ENCODE measurements around the gene CHST12. TPM values are rescaled to one million over a fixed set of nuclear protein-coding genes. Genes with fewer than 3 reads are reported as not detected.
A peak's percentile ranks its signal among the peaks of the same experiment; 100 is the strongest.

The CHST12 gene
- total and polyA plus RNA-seq, 3 experiments from 2014 or later = 7.7 to 63.0 (median 8.3) TPM

GRCh38 chr7:2475678-2476015 is 72.2 kb downstream of the CHST12 start:
- peaks cover 11% of the 10 kb centered on the region for H3K4me1 ChIP-seq (ENCODE audit: insufficient read depth, low read length)
- peak in 1 of 5 donors; percentile 48 for DNase-seq
- H3K27ac Mint-ChIP-seq = no peak overlapping the region
- H3K27ac ChIP-seq (ENCODE audit: low read depth, low read length) = no peak overlapping the region
- ChIA-PET CTCF (no interaction called here), POLR2A (no interaction called here)
- H3K4me1 Mint-ChIP-seq = peaks cover 0 to 12% (median 0%) of the 10 kb centered on the region in 3 donors
- H3K36me3 Mint-ChIP-seq = no peaks in the 10 kb centered on the region
- H3K4me3 Mint-ChIP-seq = no peak overlapping the region
- no peaks in the 10 kb centered on the region for H3K36me3 ChIP-seq (ENCODE audit: insufficient read depth, low read length)
- no peaks in the 10 kb centered on the region for H3K9me3 ChIP-seq (ENCODE audit: low read length)
- no peaks in the 10 kb centered on the region for H3K27me3 ChIP-seq (ENCODE audit: insufficient read depth, low read length, poor library complexity, severe bottlenecking)
- H3K4me3 ChIP-seq (ENCODE audit: low read length) = no peak overlapping the region
- no peaks in the 10 kb centered on the region for H3K9me3 Mint-ChIP-seq
- peaks cover 0 to under 1% of the 10 kb centered on the region in 2 donors for H3K27me3 Mint-ChIP-seq

GRCh38 chr7:2476298-2476697 is 72.9 kb downstream of the CHST12 start, which contains the start of gene GRIFIN:
Gene GRIFIN, minus strand, starts transcription at chr7:2476398. Its CDS starts 15 bp downstream, at chr7:2476383.
- ChIA-PET CTCF (interaction anchor here (0.8 kb wide), 1 partner anchor 28 kb away, joined by 3 read pairs; no protein-coding TSS in a partner anchor), POLR2A (no interaction called here)
- H3K36me3 Mint-ChIP-seq = no peaks in the 10 kb centered on the region
- no peaks in the 10 kb centered on the region for H3K9me3 Mint-ChIP-seq
- H3K27me3 ChIP-seq (ENCODE audit: insufficient read depth, low read length, poor library complexity, severe bottlenecking) = no peaks in the 10 kb centered on the region
- peaks cover 0 to 1% of the 10 kb centered on the region in 2 donors for H3K27me3 Mint-ChIP-seq
- peaks cover 0 to 12% (median 0%) of the 10 kb centered on the region in 3 donors for H3K4me1 Mint-ChIP-seq
- no peak within 1 kb of the TSS for H3K27ac Mint-ChIP-seq
- H3K4me1 ChIP-seq (ENCODE audit: insufficient read depth, low read length) = peaks cover 11% of the 10 kb centered on the region
- H3K4me3 ChIP-seq (ENCODE audit: low read length) = no peak within 1 kb of the TSS
- H3K9me3 ChIP-seq (ENCODE audit: low read length) = no peaks in the 10 kb centered on the region
- no peak within 1 kb of the TSS for H3K27ac ChIP-seq (ENCODE audit: low read depth, low read length)
- no peaks in the 10 kb centered on the region for H3K36me3 ChIP-seq (ENCODE audit: insufficient read depth, low read length)
- no peak within 1 kb of the TSS for H3K4me3 Mint-ChIP-seq
- DNase-seq = no peak

DNA sequence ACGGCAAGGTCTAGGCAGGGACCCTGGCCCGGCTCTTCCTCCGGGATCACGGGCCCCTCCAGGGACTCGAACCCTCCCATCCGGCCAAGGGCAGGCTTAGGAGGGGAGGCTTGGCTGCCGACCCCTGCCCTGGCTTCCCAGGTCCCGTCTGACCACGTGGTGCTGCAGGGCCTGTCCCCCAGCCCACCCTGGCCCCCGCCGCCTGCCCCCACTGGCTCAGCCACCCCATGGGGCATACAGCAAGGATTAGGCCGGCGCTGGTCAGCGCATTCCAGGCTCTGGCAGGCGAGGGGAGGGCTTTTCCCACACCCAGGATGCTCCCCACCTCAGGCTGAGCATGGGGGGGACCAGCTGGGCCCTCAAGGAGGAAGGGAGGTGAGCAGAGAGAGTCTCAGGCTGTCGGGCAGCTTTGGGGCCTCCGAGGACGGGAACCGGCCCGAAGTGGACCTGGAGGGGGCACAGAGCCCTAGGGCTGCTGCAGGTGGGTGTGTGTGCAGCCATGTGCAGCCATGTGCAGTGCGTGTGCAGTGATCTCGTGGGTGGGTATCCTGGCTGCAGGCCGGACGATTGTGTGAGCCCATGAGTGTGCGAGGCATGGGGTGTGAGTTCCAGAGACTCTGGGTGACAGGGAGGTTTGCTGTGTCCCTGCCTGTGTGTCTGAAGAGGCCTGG is 73.5 kb downstream of the CHST12 start:
- Histone ChIP-seq H3K4me3 (ENCODE audit: low read length) (no peak overlapping the region), H3K36me3 (ENCODE audit: insufficient read depth, low read length) (no peaks in the 10 kb centered on the region), H3K27me3 (ENCODE audit: insufficient read depth, low read length, poor library complexity, severe bottlenecking) (no peaks in the 10 kb centered on the region), H3K27ac (ENCODE audit: low read depth, low read length) (no peak overlapping the region), H3K4me1 (ENCODE audit: insufficient read depth, low read length) (peaks cover 11% of the 10 kb centered on the region), H3K9me3 (ENCODE audit: low read length) (no peaks in the 10 kb centered on the region)
- CTCF ChIA-PET = interaction anchor here (0.8 kb wide), 1 partner anchor 27 kb away, joined by 3 read pairs; no protein-coding TSS in a partner anchor
- H3K4me3 Mint-ChIP-seq = no peak overlapping the region
- POLR2A ChIA-PET = no interaction called here
- no peak overlapping the region for H3K27ac Mint-ChIP-seq
- DNase-seq = peak in 1 of 5 donors; percentile 40
- H3K27me3 Mint-ChIP-seq = peaks cover 0 to 1% of the 10 kb centered on the region in 2 donors
- H3K36me3 Mint-ChIP-seq = no peaks in the 10 kb centered on the region
- H3K9me3 Mint-ChIP-seq = no peaks in the 10 kb centered on the region
- H3K4me1 Mint-ChIP-seq = peaks cover 0 to 12% (median 0%) of the 10 kb centered on the region in 3 donors

DNA sequence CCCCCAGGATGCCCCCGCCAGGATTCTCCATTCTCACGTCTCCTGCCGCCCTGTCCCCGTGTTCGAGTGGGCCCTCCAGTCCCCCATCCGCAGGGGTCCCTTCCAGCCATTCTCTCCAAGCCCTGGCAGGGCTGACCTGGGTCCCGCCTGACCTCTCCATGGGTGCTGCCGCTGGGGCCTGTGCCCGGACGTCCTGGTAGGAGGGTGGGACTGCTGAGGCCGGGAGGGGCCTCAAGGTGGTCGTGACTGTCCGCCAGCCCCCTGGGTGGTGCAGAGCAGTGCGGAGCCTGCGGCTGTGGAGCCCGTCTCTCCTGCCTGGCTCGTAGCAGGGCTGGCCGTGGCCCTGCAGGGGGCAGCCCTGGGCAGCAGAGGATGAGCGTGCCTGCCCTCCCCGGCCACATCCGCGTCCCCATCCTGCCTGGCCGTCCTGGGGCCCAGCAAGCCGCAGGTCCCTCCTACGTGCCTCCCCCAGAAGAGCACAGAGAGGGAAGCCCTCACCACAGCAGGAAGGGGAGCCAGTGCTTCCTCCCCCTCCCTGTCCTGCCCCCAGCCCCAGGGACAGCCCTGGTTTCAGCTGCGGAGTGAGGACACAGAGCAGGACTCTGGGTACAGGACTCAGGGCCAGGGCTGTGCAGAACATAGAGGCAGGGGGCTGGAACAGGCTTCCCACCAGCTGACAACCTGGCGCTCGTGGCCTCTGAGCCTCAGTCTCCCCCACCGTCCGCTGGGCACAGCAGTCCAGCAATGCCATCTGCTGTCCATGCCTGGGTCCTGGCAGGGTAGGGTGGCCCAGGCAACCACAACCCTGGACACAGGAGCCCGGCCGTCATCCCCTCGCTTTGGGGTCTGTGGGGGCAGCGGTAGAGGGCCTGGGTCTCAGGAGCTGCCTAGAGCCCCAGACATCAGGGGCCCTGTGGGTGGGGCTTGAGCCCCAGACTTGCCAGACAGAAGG is 74.3 kb downstream of the CHST12 start:
- H3K36me3 ChIP-seq (ENCODE audit: insufficient read depth, low read length) = no peaks in the 10 kb centered on the region
- peaks cover 11% of the 10 kb centered on the region for H3K4me1 ChIP-seq (ENCODE audit: insufficient read depth, low read length)
- Mint-ChIP-seq H3K4me3 (peak overlapping the region in 1 of 7 donors; percentile 34), H3K9me3 (peaks cover 0 to 3% (median 0%) of the 10 kb centered on the region in 5 donors), H3K36me3 (no peaks in the 10 kb centered on the region), H3K27me3 (peaks cover 0 to 2% of the 10 kb centered on the region in 2 donors), H3K4me1 (peaks cover 0 to 12% (median 0%) of the 10 kb centered on the region in 3 donors), H3K27ac (no peak overlapping the region)
- no peak overlapping the region for H3K4me3 ChIP-seq (ENCODE audit: low read length)
- ChIA-PET CTCF (interaction anchor here (0.8 to 1.6 kb wide), 6 partner anchors 10 to 234 kb away, joined by 3 to 5 read pairs (median 4); no protein-coding TSS in a partner anchor), POLR2A (no interaction called here)
- no peak overlapping the region for H3K27ac ChIP-seq (ENCODE audit: low read depth, low read length)
- peak; percentile 37 to 76 (median 63) for DNase-seq
- H3K9me3 ChIP-seq (ENCODE audit: low read length) = no peaks in the 10 kb centered on the region
- no peaks in the 10 kb centered on the region for H3K27me3 ChIP-seq (ENCODE audit: insufficient read depth, low read length, poor library complexity, severe bottlenecking)

GRCh38 chr7:2478399-2478785 is 75.0 kb downstream of the CHST12 start:
- Histone ChIP-seq H3K4me1 (ENCODE audit: insufficient read depth, low read length) (peaks cover 11% of the 10 kb centered on the region), H3K9me3 (ENCODE audit: low read length) (no peaks in the 10 kb centered on the region), H3K36me3 (ENCODE audit: insufficient read depth, low read length) (no peaks in the 10 kb centered on the region), H3K27me3 (ENCODE audit: insufficient read depth, low read length, poor library complexity, severe bottlenecking) (no peaks in the 10 kb centered on the region), H3K4me3 (ENCODE audit: low read length) (no peak overlapping the region), H3K27ac (ENCODE audit: low read depth, low read length) (no peak overlapping the region)
- peaks cover 0 to 3% of the 10 kb centered on the region in 2 donors for H3K27me3 Mint-ChIP-seq
- peak in 1 of 5 donors; percentile 43 for DNase-seq
- no peak overlapping the region for H3K4me3 Mint-ChIP-seq
- ChIA-PET POLR2A (no interaction called here), CTCF (interaction anchor here (0.8 to 1.6 kb wide), 6 partner anchors 9 to 233 kb away, joined by 3 to 5 read pairs (median 4); no protein-coding TSS in a partner anchor)
- peaks cover 0 to 12% (median 0%) of the 10 kb centered on the region in 3 donors for H3K4me1 Mint-ChIP-seq
- no peaks in the 10 kb centered on the region for H3K36me3 Mint-ChIP-seq
- no peak overlapping the region for H3K27ac Mint-ChIP-seq
- H3K9me3 Mint-ChIP-seq = peaks cover 0 to 5% (median 4%) of the 10 kb centered on the region in 5 donors

DNA sequence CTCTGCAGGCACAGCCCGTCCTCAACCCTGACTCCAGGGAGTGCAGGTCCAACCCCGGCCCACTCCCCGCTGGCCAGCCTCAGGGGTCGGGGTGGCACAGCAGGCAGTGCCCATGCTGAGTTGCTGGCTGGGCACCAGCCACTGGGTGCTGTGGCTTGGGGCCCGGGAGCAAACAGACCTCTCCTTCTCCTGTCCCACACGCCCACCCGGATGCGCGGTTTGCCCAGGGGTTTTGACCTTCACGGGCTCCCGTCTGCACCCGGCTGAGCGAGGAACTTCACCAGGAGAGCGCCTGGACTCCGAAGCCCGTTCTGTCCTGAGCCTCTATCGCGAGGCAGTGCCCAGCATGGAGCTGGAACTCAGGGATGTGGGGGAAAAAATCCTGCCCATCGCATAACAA is 75.4 kb downstream of the CHST12 start:
- Mint-ChIP-seq H3K27ac (no peak overlapping the region), H3K4me1 (peaks cover 0 to 12% (median 0%) of the 10 kb centered on the region in 3 donors), H3K9me3 (peaks cover 0 to 5% (median 4%) of the 10 kb centered on the region in 5 donors), H3K27me3 (peaks cover 0 to 3% of the 10 kb centered on the region in 2 donors), H3K4me3 (no peak overlapping the region), H3K36me3 (no peaks in the 10 kb centered on the region)
- no peak overlapping the region for H3K27ac ChIP-seq (ENCODE audit: low read depth, low read length)
- ChIA-PET CTCF (interaction anchor here (0.8 to 1.6 kb wide), 6 partner anchors 9 to 232 kb away, joined by 3 to 5 read pairs (median 4); no protein-coding TSS in a partner anchor), POLR2A (no interaction called here)
- no peak for DNase-seq
- H3K36me3 ChIP-seq (ENCODE audit: insufficient read depth, low read length) = no peaks in the 10 kb centered on the region
- no peak overlapping the region for H3K4me3 ChIP-seq (ENCODE audit: low read length)
- H3K9me3 ChIP-seq (ENCODE audit: low read length) = no peaks in the 10 kb centered on the region
- H3K27me3 ChIP-seq (ENCODE audit: insufficient read depth, low read length, poor library complexity, severe bottlenecking) = no peaks in the 10 kb centered on the region
- peaks cover 11% of the 10 kb centered on the region for H3K4me1 ChIP-seq (ENCODE audit: insufficient read depth, low read length)

DNA sequence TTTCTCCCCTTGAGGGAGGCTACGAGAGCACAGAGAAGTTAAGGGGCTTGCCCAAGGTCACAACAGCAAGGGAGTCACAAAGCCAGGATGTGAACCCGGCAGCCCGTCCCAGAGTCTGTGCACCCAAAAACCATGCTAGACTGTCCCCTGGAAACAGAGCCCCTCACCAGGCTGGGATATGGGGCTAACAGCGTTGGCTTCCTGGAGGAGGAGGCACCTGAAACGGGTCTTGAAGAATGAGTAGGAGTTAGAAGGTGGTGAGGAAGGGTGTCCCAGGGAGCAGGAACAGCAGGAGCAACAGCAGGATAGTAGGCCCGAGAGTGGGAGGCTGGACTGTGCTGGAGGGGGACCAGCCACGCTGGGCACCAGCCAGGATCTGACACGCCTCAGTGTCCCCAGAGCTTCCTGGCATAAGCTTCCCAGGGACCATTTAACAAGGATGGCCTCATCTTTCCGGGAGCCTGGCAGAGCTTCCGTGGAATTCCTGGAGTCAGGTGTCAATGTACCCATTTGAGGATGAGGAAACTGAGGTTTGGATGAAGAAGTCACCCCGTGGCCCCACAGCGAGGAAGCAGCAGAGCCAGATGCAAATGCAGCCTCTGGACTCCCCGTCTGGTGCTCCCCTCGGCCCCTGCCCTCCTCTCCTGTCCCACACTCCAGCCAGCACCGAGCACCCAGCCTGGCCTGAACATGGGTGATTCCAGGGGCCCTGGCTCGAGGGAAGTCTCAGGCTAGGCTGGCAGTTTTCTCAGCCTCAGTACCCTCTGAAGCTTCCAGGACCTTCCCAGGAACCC is 76.1 kb downstream of the CHST12 start:
- H3K4me1 ChIP-seq (ENCODE audit: insufficient read depth, low read length) = peaks cover 11% of the 10 kb centered on the region
- no peaks in the 10 kb centered on the region for H3K36me3 Mint-ChIP-seq
- no peak overlapping the region for H3K4me3 ChIP-seq (ENCODE audit: low read length)
- no peaks in the 10 kb centered on the region for H3K36me3 ChIP-seq (ENCODE audit: insufficient read depth, low read length)
- POLR2A ChIA-PET = no interaction called here
- H3K27me3 Mint-ChIP-seq = peaks cover 0 to 3% of the 10 kb centered on the region in 2 donors
- peaks cover 0 to 5% (median 4%) of the 10 kb centered on the region in 5 donors for H3K9me3 Mint-ChIP-seq
- no peak overlapping the region for H3K27ac ChIP-seq (ENCODE audit: low read depth, low read length)
- H3K9me3 ChIP-seq (ENCODE audit: low read length) = no peaks in the 10 kb centered on the region
- peaks cover 0 to 12% (median 0%) of the 10 kb centered on the region in 3 donors for H3K4me1 Mint-ChIP-seq
- peak overlapping the region in 1 of 7 donors; percentile 74 for H3K4me3 Mint-ChIP-seq
- CTCF ChIA-PET = interaction anchor here (1.9 kb wide), 1 partner anchor 230 kb away, joined by 7 read pairs; no protein-coding TSS in a partner anchor
- H3K27ac Mint-ChIP-seq = peak overlapping the region in 1 of 8 donors; percentile 52
- no peaks in the 10 kb centered on the region for H3K27me3 ChIP-seq (ENCODE audit: insufficient read depth, low read length, poor library complexity, severe bottlenecking)
- no peak for DNase-seq

Measured in CD8-positive, alpha-beta memory T cell (primary cell).